Upper lobe of left lung (tissue), 4 donors: ENCODE results near the gene FMN2.

ENCODE experiments used
- POLR2AphosphoS5 ChIP-seq, 2 donors: sonication (generic); formaldehyde crosslinking; IDR thresholded peaks; one replicate each; pipeline ENCODE4 v1.5.1; 2017; ENCODE audit warnings: antibody characterized with exemption in 2 of 2
- TF ChIP-seq, protein P1 (sequence below), 6 experiments: fragments of 450-650 bp in 4 of 6; fragments of 200-600 bp in 2 of 6; sonication (generic) in 2 of 6; IDR thresholded peaks; one replicate each; pipeline ENCODE4 v1.5.1; 2016 to 2019; ENCODE audit warnings: antibody characterized with exemption in 6 of 6

DNA sequence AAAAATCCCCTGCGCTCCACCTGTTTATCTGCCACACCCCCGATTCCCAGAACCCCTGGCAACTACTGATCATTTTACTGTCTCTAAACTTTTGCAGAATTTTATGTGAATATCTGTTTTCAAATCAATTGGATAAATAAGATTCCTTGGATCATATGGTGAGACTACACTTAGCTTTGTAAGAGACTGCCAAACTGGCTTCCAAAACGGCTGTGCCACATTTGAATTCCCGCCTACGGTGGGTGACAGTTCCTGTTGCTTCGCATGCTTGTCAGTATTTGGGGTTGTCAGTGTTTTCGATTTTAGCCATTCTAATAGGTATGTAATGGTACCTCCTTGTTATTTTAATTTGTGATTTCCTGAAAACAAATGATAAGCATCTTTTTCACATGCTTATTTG is 22.7 kb upstream of the FMN2 start:
- TF ChIP-seq POLR2AphosphoS5 (IDR thresholded peaks at IDR 0.05): no peak
- TF ChIP-seq, protein P1, sequence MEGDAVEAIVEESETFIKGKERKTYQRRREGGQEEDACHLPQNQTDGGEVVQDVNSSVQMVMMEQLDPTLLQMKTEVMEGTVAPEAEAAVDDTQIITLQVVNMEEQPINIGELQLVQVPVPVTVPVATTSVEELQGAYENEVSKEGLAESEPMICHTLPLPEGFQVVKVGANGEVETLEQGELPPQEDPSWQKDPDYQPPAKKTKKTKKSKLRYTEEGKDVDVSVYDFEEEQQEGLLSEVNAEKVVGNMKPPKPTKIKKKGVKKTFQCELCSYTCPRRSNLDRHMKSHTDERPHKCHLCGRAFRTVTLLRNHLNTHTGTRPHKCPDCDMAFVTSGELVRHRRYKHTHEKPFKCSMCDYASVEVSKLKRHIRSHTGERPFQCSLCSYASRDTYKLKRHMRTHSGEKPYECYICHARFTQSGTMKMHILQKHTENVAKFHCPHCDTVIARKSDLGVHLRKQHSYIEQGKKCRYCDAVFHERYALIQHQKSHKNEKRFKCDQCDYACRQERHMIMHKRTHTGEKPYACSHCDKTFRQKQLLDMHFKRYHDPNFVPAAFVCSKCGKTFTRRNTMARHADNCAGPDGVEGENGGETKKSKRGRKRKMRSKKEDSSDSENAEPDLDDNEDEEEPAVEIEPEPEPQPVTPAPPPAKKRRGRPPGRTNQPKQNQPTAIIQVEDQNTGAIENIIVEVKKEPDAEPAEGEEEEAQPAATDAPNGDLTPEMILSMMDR (IDR thresholded peaks at IDR 0.05): no peak
